ENCODE results near the gene BIRC2. TPM values are rescaled to one million over a fixed set of nuclear protein-coding genes. Genes with fewer than 3 reads are reported as not detected.

The BIRC2 gene
- total and polyA plus RNA-seq, 2 experiments from 2014 or later, result 15.3 to 25.2 TPM

- TF ChIP-seq ZNF462 (CRISPR knock-in tag; IDR thresholded peaks at IDR 0.05), result no peak
- no peak for TF ChIP-seq ZNF114 (CRISPR knock-in tag; IDR thresholded peaks at IDR 0.05)
These were observed 29.8 kb upstream of the BIRC2 start, which contains the start of gene BIRC3 (continued) for GRCh38 chr11:102317099-102317767.

- H2AFZ ChIP-seq, result peak overlapping the region; percentile 85
- Mint-ChIP-seq H3K4me3 (peak overlapping the region; percentile 84), H3K27ac (no peak overlapping the region), H3K27me3 (ENCODE audit: insufficient read depth, low read depth, poor library complexity) (peaks cover 7% of the 10 kb centered on the region), H3K36me3 (ENCODE audit: low read depth) (no peaks in the 10 kb centered on the region), H3K4me1 (peaks cover 8% of the 10 kb centered on the region), H3K9me3 (no peaks in the 10 kb centered on the region; the same call in 2 of the 3 replicates)
- H3K4me1 ChIP-seq (ENCODE audit: insufficient read depth), result no peaks in the 10 kb centered on the region
- TF ChIP-seq CTCF (conservative IDR thresholded peaks at IDR 0.05; ENCODE audit: low read depth in 2 of 2), result no peak
- no peak for TF ChIP-seq ZNF114 (CRISPR knock-in tag; IDR thresholded peaks at IDR 0.05)
- TF ChIP-seq EZH2 (IDR thresholded peaks at IDR 0.05; ENCODE audit: low read depth, unreplicated experiment), result no peak
- DNase-seq (ENCODE audit: low spot score), result no peak
- peak overlapping the region; percentile 58 for H3K4me3 ChIP-seq
- H3K27me3 ChIP-seq (ENCODE audit: insufficient read depth), result peaks cover 4% of the 10 kb centered on the region; the same call in 1 of the 2 replicates
- ATAC-seq, result no peak; the same call in 1 of the 3 replicates
- no peak overlapping the region for H3K27ac ChIP-seq (ENCODE audit: low read depth)
- no peaks in the 10 kb centered on the region for H3F3A ChIP-seq (replicated peaks; ENCODE audit: low read depth)
- no peaks in the 10 kb centered on the region for H3K36me3 ChIP-seq (ENCODE audit: insufficient read depth)
- H4K20me1 ChIP-seq (replicated peaks; ENCODE audit: insufficient read depth), result no peaks in the 10 kb centered on the region
- H3K4me2 ChIP-seq, result peak overlapping the region; percentile 74
- H3K79me2 ChIP-seq (replicated peaks; ENCODE audit: insufficient read depth), result no peaks in the 10 kb centered on the region
- no peaks in the 10 kb centered on the region for H3K9me2 ChIP-seq (ENCODE audit: insufficient read depth)
These were observed 29.3 kb upstream of the BIRC2 start for GRCh38 chr11:102317768-102318103.

Data from GM23338 (cell line).